GM04504 (cell line): ENCODE measurements around the gene TAOK1.
"Not testable (repeated sequence)": the region's sequence is repeated elsewhere in the genome, so short reads cannot be mapped to it uniquely, and the experiment has no call there.

Source experiments
- DNase-seq: peaks from one replicate; pipeline ENCODE4 v3.0.0-alpha.2; 2012; ENCODE audit warnings: low read depth

TAOK1 gene

DNA sequence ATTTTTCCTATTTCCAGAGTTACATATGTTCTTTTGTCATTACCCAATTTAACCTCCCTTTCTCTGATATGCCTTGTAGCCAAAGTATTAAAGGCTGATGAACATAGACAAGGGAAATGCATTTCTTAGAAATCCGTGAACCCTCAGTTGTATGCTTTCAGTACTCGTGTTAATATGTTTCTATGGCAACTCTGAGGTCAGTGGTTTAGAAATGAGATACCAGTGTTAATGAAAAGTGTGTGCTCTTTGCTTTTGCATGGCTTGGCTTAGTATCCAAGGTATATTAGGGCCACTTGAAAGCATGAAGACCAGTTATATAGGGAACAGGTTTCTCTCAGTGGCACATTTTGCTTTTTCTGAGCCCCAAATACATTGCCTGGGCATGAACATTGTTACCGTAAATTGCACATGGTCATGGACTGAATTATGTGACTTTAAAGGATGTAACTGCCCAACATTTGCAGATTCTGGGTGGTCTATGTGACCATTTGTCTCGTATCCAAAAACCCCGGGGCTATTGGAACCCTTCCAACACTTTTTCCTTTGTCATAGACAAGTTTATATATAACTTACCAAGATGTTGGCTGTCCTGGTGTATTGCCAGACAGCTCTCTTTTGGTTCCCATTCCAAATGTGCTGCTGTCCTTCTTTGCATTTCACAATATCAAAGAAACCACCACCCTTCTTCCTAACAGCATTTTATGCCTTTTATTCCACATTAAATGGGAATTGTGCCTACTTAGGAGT is 159.2 kb downstream of the TAOK1 start:
- DNase-seq: peak; percentile 8

DNA sequence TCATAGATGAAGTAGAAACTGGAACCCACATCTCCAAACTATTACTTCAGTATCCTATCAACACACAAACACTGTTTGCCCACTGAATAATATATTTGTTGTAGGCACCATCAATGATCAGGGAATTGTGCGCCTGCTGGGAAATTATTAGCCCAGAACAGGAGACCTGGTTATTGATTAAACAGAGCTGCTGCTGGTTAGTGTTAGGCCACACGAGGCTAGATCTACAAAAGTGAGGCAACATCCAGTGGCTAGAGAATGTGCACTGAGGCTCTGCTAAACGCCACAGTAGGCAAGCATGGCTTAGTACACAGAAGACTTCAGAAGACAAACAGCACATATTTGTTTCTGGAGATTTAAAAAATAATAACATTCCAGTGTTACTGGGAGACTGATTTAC is 165.7 kb downstream of the TAOK1 start:
- no peak for DNase-seq

DNA sequence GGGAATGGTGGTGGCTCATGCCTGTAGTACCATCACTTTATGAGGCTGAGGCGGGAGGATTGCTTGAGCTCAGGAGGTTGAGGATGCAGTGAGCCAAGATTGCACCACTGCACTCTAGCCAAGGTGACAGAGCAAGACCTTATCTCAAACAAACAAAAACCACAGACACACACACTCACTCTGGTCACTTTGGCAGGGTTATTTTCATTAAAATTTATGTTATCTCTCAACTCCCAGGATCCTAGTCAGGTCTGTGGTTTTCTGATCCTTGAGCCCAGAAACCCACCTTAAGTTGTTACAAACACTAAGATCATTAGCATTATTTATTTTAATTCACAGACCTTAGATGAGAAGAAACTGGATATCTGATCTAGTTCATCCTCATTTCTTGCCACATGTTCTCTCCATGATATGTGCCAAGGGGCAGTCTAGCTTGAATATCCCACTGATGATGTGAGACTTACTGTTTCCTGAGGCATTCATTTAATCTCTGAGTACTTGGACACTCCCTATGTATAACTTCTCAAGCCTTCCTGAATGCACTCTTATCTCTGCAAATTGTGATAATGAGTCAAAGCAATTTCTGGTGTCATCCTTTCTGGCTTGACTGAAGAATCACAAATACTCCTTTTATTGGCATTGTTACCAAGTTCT is 167.0 kb downstream of the TAOK1 start:
- peak; percentile 16 for DNase-seq

DNA sequence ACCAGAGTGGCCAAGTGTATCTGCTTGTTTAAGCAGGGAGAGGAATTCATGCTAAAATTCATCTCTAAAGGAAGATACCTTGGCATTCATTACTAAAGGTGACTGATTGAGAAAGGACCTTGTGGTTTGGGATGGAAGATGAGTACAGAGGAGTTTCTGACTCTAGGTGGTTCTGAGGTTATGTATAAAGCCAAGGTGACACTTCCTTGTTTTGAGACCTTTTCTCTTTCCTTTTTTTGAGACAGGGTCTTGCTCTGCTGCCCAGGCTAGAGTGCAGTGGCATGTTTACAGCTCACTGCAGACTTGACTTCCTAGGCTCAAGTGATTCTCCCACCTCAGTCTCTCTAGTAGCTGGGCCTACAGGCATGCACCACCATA is 167.6 kb downstream of the TAOK1 start:
- no peak for DNase-seq

DNA sequence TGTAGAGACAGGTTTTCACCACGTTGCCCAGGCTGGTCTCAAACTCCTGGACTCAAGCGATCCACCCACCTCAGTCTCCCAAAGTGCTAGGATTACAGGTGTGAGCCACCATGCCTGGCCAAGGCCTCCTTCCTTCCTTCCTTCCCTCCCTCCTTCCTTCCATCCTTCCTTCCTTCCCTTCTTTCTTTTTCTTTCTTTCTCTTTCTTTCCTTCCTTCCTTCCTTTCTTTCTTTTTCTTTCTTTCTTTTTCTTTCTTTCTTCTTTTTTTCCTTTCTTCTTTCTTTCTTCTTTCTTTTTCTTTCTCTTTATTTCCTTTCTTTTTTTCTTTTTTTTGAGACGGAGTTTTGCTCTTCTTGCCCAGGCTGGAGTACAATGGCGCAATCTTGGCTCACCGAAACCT is 168.0 kb downstream of the TAOK1 start:
- DNase-seq: not testable (repeated sequence)

GRCh38 chr17:29559640-29560039 is 169.5 kb downstream of the TAOK1 start:
- no peak for DNase-seq

DNA sequence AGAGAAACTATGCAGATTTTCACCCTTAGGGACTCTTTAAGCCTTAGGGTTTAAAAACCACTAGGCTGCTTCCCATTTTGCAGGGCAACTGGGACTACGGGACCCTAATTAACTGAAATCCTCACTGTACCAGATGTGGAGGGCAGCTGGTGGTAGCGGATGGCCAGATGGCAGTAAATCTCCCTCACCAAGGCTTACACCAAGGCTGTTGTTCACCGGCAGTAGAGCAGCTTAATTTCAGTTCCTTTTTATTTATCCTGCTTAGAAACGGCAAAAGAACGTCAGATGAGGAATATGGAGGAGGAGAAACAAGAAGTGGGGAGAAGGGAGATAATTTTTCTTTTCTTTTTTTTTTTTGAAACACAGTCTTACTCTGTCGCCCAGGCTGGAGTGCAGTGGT is 170.2 kb downstream of the TAOK1 start:
- DNase-seq: no peak

- DNase-seq: no peak
Observed at GRCh38 chr17:29561554-29562517, 171.7 kb downstream of the TAOK1 start.

DNA sequence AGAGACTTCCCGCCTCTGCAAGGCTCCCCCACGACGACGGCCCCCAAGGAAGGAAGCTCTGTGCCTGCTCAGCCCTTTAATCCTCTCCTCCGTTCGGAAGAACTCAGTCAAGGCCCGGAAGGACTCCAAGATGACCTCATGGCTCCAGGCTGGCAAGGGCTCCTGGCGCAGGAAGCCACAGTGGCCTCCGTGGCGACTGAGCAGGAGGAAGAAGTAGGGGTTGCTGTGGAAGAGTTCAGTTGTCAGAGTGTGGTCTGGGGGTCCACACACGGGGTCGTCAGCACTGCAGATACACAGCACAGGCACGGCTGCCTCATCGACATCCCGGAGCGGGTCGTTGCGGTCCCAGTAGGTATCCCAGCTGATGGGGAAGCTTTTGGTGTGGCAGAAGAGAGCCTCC is 172.5 kb downstream of the TAOK1 start:
- DNase-seq: no peak

- no peak for DNase-seq
Observed at GRCh38 chr17:29563816-29564215, 173.7 kb downstream of the TAOK1 start.

GRCh38 chr17:29565643-29566472 is 175.7 kb downstream of the TAOK1 start:
- no peak for DNase-seq

GRCh38 chr17:29566473-29567303 is 176.5 kb downstream of the TAOK1 start, which contains the start of gene ABHD15:
TSS of gene ABHD15 (minus strand) at chr17:29567037. CDS start at chr17:29566966, 71 bp downstream.
- peak; percentile 47 for DNase-seq

GRCh38 chr17:29567304-29567553 is 177.1 kb downstream of the TAOK1 start:
- no peak for DNase-seq

DNA sequence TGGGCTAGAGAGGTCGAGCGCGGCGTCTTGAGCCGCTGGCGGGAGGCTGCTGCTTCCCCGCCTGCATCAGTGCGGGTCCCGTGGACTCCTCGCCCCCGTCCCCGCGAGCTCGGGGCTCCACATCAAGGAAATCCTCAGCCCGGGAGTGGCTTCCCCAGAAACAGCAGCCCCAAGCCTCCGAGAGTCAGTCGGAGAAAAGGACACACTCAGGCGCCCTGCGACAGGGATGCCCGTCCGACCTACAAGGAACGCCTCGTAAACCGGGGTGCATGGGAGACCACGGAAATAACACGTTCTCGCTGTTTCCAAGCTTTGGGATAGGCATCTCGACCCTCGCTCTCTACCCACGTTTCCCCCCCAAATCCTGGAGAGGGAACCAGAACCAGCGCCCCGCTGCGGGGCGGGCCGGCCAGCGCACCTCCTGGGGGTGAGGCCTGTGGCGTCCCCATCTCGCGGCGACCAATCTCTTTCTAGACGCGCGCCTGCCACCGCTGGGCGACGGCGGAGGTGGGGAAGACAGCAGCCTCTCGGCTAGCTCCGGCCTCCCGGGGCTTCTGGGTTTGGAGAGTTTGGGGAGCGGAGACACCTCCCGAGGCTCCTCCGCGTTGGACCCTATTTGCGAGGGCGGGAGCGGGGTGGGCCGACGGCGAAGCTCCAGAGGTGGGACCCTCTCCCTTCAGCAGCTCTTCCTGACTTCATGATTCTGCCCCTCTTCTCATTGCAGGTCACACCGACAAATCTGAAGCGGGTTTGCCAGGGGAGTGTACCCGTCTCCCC is 177.6 kb downstream of the TAOK1 start:
- no peak for DNase-seq

DNA sequence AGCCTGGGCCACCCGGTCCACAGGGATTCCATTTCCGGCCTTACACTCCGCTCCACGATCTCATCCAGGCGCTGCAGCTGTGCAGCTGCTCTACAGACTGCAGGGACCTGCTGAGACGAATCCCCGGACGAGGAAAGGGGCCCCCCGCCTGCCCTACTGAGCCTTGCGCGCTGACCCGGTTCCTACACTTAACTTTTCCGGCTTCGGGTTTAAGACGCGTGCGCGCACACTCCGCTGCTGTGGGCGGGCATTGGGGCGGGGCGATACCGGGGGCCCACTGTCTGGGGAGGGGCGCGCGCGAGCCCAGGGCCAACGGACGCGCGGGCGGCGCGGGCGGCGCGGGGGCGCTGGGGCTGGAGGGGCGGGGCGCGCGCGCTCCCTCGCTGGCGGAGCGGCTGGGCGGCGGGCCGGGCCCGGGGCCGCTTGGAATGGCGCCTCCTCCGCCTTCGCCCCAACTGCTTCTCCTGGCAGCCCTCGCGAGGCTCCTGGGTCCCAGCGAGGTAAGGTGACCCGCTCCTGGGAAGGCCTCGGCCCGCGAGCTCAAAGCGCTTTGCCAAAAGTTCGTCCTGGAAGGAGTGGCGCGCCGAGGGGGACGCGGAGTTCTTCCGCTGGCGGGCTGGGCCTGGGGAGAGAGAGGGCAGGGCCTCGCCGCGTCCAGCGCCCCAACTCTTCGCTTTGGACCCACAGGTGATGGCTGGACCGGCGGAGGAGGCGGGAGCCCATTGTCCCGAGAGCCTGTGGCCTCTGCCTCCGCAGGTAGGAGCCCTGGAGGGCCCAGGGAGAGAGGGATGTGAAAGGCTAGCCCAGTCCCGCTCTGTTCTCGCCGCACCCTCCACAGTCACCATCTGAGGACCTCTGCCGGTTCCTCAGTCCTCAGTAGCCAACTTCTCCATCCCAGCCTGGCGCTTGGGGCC is 178.4 kb downstream of the TAOK1 start, which contains the start of gene TP53I13:
Gene TP53I13 (plus strand): TSS at position 371 of the 914 bp plus-strand sequence. CDS start 58 bp downstream, at position 429.
- DNase-seq: peak; percentile 48

DNA sequence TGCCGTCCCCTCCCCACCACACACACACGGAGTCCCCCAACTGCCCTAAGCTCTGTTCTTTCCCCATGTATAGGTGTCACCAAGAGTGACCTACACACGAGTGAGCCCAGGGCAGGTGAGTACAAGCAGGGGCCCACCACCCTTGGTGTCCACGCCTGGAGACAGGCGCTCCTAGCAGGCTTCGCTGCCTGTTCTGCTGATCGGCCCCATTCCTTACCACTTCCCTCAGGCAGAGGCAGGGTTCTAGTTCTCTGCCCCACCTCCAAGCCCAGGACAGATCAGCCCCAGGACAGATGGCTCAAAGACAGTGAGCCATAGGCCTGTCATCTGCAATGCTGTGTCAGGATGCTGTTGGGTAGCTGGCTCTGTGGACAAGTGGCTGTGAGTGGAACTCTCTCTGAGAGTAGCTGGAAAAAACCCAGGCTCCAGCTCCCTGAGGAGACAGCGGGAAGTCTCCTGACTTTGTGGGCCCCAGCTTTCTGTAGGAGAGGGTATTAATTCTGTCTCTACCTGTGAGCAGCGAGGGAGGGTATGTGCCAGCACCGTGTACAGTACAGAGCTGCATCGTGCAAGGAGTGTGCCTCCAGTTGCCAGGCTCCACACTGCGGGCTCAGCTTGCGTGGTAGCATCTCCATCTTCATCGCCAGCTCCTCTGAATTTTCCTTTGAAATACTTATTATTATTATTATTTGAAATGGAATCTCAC is 179.2 kb downstream of the TAOK1 start:
- no peak for DNase-seq

- no peak for DNase-seq
Observed at GRCh38 chr17:29570521-29570920, 180.4 kb downstream of the TAOK1 start.

- DNase-seq: no peak
Observed at GRCh38 chr17:29571486-29571882, 181.3 kb downstream of the TAOK1 start.
